NCI-H146 treated with DMSO at 0.1 percent for 48 hours (cell line): ENCODE measurements around the gene ZBTB40.

Source experiments
- DNase-seq: peaks from one replicate; lab custom pipeline; 2025; ENCODE audit not compliant: unreplicated experiment; lab: John Stamatoyannopoulos, UW

ZBTB40 gene

GRCh38 chr1:22578732-22579361 is 127.2 kb downstream of the ZBTB40 start:
- DNase-seq, result no peak

- peak; percentile 1 for DNase-seq
These were observed 128.0 kb downstream of the ZBTB40 start for GRCh38 chr1:22579541-22580155.
